Fibroblast of skin of right biceps (primary cell): ENCODE results near the gene ABHD1.
"Not testable (repeated sequence)": the region's sequence is repeated elsewhere in the genome, so short reads cannot be mapped to it uniquely, and the experiment has no call there.

Source experiments
- DNase-seq: peaks from one replicate; pipeline ENCODE4 v3.0.0-alpha.2; 2013

The ABHD1 gene

GRCh38 chr2:27111392-27112078, 12.1 kb upstream of the ABHD1 start:
- not testable (repeated sequence) for DNase-seq

GRCh38 chr2:27115519-27115918, 8.1 kb upstream of the ABHD1 start:
- no peak for DNase-seq

GRCh38 chr2:27117995-27118524, 5.6 kb upstream of the ABHD1 start:
- DNase-seq, result no peak

- DNase-seq, result peak; percentile 7
Observed at GRCh38 chr2:27118525-27119329, 4.9 kb upstream of the ABHD1 start, which contains the start of gene CGREF1. TSS of gene CGREF1 (minus strand) at chr2:27119128. CDS start at chr2:27104366, 14,762 bp downstream.

- not testable (repeated sequence) for DNase-seq
Observed at GRCh38 chr2:27119330-27119670, 4.3 kb upstream of the ABHD1 start.

GRCh38 chr2:27121906-27122305, 1.7 kb upstream of the ABHD1 start:
- DNase-seq, result no peak

GRCh38 chr2:27122791-27123190, 824 bp upstream of the ABHD1 start:
- DNase-seq, result no peak

GRCh38 chr2:27125104-27125503, 1.5 kb downstream of the ABHD1 start:
- no peak for DNase-seq

GRCh38 chr2:27126252-27126710, 2.7 kb downstream of the ABHD1 start:
- DNase-seq, result no peak

GRCh38 chr2:27127883-27128667, 4.5 kb downstream of the ABHD1 start:
- DNase-seq, result no peak

- DNase-seq, result no peak
Observed at GRCh38 chr2:27128668-27129571, 5.3 kb downstream of the ABHD1 start.

GRCh38 chr2:27130396-27130795, 6.8 kb downstream of the ABHD1 start:
- no peak for DNase-seq

GRCh38 chr2:27131429-27131828, 7.8 kb downstream of the ABHD1 start:
- DNase-seq, result no peak

- DNase-seq, result no peak
Observed at GRCh38 chr2:27133195-27133875, 9.7 kb downstream of the ABHD1 start.

GRCh38 chr2:27133905-27134780, 10.5 kb downstream of the ABHD1 start, which contains the start of gene PREB:
TSS of gene PREB (minus strand) at chr2:27134636. CDS start at chr2:27134421, 215 bp downstream.
- DNase-seq, result peak; percentile 95

GRCh38 chr2:27134781-27135477, 11.3 kb downstream of the ABHD1 start:
- DNase-seq, result no peak

GRCh38 chr2:27135478-27135955, 11.9 kb downstream of the ABHD1 start:
- no peak for DNase-seq

GRCh38 chr2:27136751-27137150, 13.1 kb downstream of the ABHD1 start:
- DNase-seq, result no peak

- DNase-seq, result no peak
Observed at GRCh38 chr2:27137322-27137935, 13.8 kb downstream of the ABHD1 start.
